Gastrocnemius medialis (tissue), 4 donors: ENCODE data around the gene SPTLC2.

Experiments
- CTCF ChIP-seq, 5 experiments: fragments of 450-650 bp in 3 of 5; fragments of 200-600 bp in 2 of 5; sonication (generic) in 2 of 5; IDR thresholded peaks in 4 of 5; conservative IDR thresholded peaks in 1 of 5; 1 replicate in 4 of 5; 2 replicates in 1 of 5; pipeline ENCODE4 v1.5.1; 2016 to 2019; ENCODE audit warnings: antibody characterized with exemption in 5 of 5, mild to moderate bottlenecking in 3 of 5, moderate library complexity in 3 of 5
- POLR2A ChIP-seq, 2 donors: fragments of 450-650 bp; IDR thresholded peaks; one replicate each; pipeline ENCODE4 v1.6.1; 2017; ENCODE audit warnings: antibody characterized with exemption in 2 of 2, mild to moderate bottlenecking in 2 of 2, moderate library complexity in 2 of 2

DNA sequence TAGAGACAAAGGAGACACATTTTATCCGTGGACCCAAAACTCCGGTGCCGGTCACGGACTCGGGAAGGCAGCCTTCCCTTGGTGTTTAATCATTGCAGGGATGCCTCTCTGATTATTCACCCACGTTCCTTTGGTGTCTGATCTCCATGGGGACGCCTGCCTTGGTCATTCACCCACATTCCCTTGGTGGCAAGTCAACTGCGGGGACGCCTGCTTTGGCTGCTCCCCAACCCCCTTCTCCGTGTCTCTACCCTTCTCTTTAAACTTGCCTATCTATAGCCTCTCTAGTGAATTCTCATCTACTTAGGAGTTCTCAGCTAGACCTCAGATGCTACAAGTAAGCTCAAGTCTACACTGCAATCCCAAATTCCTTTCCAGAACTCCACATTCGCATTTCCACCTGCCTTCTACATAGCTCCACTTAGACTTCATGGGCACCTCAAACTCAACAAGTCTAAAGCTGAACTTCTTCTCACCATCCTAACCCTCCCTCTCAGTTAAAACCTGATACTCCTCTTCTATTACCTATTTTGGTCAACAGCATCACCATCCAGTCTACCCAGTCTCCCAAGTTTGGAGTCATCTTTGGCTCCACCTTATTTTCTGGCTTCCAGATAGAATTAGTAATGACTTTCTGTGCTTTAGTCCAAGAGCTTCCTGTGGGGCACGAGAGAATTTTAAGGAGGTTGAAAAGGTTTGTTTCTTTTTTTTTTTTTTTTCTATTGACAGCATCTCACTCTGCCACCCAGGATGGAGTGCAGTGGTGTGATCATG, 14.4 kb downstream of the SPTLC2 start:
- TF ChIP-seq CTCF (IDR thresholded peaks at IDR 0.05 in 4 of 5, conservative IDR thresholded peaks at IDR 0.05 in 1 of 5): no peak
- no peak for TF ChIP-seq POLR2A (IDR thresholded peaks at IDR 0.05)
